Gastrocnemius medialis (tissue), 4 donors: ENCODE data around the gene PDE8A.

Experiments used
- CTCF ChIP-seq, 5 experiments: fragments of 450-650 bp in 3 of 5; fragments of 200-600 bp in 2 of 5; sonication (generic) in 2 of 5; IDR thresholded peaks in 4 of 5; conservative IDR thresholded peaks in 1 of 5; 1 replicate in 4 of 5; 2 replicates in 1 of 5; pipeline ENCODE4 v1.5.1; 2016 to 2019; ENCODE audit warnings: antibody characterized with exemption in 5 of 5, mild to moderate bottlenecking in 3 of 5, moderate library complexity in 3 of 5
- POLR2A ChIP-seq, 2 donors: fragments of 450-650 bp; IDR thresholded peaks; one replicate each; pipeline ENCODE4 v1.6.1; 2017; ENCODE audit warnings: antibody characterized with exemption in 2 of 2, mild to moderate bottlenecking in 2 of 2, moderate library complexity in 2 of 2

- no peak for TF ChIP-seq CTCF (IDR thresholded peaks at IDR 0.05 in 4 of 5, conservative IDR thresholded peaks at IDR 0.05 in 1 of 5)
- TF ChIP-seq POLR2A (IDR thresholded peaks at IDR 0.05) = no peak
Observed at GRCh38 chr15:85006201-85006600, 24.5 kb downstream of the PDE8A start.
